DMS153 (cell line): ENCODE data around the gene TSPAN14.

ENCODE experiments used
- DNase-seq: peaks from one replicate; lab custom pipeline; 2025; lab: John Stamatoyannopoulos, UW

Gene TSPAN14

DNA sequence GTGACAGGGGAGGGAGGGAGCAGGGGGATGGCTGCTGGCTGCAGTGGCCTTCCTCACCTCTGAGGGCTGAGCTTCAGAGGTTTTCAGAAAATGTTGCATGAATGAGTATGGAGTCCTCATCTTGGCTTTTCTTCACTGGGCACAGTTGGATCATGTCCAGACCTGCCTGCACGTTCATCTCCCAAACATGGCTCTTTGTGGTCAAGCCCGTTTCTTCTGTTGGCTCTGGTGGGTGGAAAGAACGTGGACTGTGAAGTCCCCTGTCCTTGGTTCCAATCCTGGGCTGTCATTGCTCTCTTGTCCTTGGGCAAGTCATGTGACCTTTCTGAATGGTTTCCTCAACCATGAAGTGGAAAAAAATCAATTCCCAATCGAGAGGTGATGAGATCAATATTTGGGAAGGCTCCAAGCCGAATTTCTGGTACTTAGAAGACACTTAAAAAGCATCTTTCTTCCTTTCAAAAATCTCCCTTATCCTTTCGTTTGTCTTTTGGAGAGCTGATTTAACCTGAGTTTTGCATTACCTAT, 34.5 kb downstream of the TSPAN14 start:
- no peak for DNase-seq

DNA sequence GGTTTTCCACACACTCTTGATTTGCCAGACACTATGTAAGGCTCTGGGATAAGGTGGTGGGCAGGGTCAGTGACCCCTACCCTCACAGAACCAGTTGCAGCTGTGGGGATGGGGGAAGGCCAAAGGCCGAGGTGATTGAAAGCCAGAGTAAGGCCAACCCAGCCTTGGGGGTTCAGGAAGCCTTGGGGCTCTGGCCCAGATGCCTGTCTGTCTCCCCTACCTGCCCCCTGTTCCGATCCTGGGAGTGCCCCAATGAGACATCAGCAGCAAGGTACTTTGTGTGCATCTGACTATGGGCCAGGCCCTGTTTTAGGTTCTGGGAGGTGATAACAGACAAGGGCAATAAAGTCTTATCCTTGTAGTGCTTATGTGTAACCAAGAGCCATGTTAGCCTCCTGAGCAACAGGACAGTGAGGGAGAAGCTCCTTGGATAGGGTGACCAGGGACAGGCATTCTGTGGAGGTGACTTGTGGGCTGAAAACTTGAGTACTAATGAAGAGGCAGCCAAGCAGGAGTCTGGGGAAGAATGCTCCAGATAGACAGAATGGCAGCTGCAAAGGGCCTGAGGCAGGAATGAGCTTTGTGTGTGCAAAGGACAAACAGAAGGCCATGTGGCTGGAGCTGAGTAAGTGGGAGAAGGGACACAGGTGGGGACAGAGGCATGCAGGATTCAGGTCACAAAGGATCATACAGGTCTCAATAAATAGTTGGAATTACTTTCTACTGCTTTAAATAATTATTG, 35.4 kb downstream of the TSPAN14 start:
- DNase-seq, result no peak

DNA sequence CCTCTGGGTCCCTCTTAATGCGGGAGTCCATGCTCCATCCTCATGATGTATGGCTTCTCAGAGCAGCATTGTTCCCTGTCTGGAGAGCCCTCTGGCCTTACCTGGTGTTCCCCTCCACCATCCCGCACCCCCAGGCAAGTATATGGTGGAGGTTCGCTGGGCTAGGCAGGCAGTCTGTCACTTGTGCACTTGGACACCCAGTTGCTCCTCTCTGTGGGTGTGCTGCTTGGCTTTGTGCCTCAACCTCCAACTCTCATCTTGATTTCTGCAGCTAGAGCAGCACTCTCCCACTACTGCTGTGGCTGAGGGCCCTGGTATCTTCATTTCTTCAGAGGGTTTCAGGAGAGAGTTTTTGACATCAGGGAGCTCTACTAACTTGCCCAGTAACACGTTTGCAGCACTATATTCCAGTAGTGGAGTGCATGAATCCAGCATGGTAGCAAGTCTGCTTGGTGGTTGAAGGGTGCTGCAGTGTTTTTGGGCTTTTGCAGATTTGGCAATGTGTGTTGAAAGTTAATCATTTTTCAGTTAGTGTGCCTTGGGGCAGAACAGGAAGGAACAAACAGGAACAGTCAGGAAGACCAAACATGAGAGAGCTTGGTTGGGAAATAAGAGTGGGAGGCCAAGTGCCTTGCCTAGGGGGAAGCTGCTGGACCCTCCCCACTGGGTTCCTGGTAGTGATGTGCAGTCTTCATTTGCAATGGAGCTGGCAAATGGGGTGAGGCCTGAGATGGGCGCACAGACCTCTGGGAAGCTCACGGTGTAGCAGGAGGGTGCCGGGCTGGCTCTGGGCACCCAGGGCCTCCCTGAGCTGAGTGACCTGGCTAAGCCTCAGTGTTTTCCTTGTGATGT, 37.4 kb downstream of the TSPAN14 start:
- DNase-seq, result no peak

DNA sequence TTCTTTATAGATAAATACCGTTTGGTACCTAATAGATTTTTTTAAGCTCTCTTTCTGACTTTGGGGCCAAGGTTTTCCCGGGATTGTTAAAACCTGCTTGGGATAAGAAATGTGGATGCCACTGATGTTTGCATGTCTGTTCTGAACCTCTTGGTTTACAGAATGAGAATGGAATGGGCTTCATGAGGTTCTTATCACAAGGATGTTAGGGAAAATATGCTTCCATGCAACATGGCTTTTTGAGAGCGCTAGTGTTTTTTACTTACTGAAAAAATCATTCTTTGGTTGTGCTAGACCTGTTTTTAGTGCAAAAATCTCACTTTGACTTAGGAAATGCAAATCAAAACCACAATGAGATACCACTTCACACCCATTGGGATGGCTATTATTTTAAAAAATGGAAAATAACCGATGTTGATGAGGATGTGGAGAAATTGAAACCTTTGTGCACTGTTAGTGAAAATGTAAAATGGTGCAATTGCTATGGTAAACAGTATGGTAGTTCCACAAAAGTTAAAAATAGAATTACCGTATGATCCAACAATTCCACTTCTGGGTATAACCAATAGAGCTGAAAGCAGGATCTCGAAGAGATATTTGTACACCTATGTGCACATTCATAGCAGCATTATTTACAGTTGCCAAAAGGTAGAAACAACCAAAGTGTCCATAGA, 38.9 kb downstream of the TSPAN14 start:
- no peak for DNase-seq

DNA sequence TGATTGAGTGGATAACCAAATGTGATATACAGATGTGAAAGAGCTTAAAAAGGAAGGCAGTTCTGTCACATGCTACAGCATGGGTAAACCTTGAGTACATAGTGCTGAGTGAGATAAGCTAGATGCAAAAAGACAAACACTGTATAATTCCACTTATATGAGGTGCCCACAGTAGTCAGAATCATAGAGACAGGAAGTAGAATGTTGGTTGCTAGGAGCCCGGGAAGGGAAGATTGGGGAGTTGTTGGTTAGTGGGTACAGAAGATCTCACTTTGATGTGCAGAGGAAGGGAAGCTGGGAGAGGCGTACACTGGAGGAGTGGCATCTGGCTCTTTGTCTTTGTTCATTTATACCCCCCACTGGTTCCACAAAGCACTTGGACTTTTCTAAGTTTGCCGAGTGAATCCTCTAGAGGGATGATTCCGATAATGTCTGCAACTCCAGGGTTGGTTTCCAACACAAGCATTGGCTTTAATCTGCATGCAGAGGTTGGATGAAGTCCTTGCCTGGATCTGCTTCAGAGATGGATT, 39.5 kb downstream of the TSPAN14 start:
- DNase-seq, result no peak

DNA sequence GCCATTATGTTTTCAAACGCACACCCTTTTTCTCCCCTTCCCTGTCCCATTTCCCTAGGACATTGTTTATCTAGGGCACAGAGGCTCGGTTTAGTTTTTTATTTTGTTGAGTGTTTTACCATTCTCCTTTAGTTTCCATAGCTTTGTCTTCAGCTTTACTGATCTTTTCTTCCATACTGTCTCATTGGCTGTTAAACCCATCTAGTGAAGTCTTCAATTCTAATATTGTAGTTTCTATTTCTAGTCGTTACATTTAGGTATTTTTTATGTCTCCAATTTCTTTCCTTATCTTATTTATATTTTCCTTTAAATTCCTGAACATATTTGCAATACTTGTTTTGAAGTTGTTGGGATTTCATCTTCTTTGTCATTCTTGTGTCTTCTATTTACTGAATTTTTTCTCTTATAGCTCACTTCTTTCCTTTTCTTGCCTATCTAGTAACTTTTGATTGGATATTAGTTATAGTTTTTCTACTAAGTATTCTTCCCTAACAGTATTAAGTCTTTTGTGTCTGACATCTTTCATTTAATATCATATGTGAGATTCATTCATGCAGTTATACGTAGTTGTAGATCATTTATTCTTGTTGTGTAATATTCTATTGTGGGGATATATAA, 42.6 kb downstream of the TSPAN14 start:
- no peak for DNase-seq

DNA sequence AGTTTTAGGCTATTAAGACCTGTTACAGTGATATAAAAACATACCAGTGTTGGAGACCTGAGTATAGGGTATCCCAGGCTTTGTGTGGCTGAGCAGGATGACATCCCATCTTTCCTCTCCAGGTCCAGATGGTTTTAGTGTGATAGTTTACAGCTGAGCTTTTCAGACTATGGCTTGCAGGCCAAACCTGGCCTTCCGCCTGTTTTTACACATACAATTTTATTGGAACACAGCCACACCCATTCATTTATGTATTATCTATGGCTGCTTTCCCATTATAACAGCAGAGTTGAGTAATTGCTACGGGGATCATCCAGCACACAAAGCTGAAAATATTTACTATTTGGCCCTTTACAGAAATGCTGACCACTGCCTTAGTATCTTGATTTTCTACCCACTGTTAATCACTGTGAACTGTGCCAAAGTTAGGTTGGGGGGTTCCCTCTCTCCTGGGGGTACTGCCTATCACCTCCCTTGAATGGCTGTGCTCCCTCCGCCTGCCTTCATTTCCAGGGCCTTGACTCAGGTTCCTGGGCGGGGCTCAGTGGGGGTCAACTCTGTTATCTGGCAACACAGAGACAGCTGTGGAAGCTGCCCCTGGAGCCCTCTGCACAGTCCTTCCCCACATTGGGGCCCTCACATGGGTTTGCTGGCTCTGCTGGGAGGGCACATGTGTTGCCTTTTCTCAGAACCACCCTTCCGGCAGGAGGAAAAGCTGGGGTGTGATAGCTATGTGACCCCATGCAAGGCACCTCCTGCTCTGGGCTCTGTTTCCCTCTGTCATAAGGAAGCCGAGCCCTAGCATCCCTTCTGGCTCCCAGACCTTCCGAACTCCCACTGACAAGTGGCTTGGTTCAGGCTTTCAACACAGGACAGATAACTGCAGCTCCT, 43.3 kb downstream of the TSPAN14 start:
- no peak for DNase-seq

DNA sequence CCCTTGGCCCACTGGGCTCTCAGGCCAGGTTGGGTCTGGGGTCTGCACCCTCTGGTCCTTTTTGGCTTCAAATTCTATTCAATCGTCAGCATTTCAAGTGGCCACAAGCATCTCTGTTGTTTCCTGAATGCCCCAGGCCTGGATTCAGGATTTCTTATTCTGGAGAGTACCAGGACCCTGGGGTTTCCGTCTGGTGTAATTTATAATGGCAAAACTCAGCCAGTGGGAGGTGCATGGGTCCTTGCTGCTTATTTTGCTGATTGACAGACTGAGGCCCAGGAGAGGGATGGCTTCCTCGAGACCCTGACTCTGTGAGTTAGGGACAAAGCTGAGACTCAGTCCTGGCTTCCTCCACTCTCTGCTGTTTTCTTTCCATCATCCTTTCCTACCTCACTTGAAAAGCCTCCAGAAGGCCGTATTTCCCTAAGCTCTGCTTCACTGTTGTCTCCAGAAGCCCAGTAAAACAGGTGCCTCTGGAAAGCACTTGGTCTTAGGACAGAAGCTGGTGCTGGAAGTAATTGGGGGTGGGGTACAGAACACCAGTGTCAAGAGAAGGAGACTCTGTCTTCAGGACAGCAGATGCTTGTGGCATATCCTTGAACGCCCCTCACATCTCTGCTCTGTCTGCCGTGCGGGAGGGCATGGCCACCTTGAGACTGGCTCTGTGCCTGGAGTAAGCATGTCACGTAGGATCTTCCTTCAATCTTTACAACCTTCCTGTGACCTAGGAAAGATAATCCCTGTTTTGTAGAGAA, 44.1 kb downstream of the TSPAN14 start:
- DNase-seq, result no peak

DNA sequence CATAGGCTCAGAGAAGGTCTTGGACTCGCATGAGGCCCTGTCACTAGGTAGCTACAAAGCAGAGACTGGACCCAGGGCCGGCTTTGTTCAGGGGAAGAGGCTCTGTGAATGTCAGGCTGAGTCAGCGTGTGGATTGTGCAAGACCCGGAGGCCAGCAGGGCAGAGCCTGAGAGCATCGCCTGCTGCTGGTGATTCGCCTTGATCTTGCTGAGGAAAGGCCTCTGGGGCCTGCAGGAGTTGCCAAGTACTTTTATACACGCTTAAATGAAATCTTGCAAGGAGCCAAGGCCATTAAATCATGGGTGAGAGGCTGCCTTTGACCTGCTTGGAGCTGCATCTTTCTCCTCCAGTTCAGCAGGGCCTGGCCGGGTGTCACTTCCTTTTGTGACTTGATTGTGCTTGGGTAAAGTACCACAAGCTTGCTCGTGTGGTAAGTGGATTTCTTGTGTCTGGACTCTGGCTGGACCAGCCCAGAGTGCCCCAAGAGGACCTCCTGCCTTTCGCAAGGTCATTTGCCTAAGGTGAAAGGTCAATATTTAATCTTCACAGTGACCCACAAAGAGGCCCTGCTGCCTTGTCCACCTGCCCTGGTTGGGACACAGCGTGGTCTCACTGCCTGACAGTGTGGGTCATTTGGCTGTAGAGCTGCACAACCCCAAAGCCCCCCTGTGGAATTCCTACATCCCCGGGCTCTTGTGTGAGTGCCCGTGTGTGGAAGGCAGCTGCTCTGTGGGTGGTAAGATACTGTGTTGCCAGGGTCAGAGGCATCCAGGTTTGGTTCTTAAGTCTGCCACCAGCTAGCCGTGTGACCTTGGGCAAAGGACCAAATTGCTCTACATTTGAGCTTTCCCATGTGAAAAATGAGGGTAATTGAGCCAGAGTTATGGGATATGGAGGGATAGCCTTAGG, 45.0 kb downstream of the TSPAN14 start:
- no peak for DNase-seq

DNA sequence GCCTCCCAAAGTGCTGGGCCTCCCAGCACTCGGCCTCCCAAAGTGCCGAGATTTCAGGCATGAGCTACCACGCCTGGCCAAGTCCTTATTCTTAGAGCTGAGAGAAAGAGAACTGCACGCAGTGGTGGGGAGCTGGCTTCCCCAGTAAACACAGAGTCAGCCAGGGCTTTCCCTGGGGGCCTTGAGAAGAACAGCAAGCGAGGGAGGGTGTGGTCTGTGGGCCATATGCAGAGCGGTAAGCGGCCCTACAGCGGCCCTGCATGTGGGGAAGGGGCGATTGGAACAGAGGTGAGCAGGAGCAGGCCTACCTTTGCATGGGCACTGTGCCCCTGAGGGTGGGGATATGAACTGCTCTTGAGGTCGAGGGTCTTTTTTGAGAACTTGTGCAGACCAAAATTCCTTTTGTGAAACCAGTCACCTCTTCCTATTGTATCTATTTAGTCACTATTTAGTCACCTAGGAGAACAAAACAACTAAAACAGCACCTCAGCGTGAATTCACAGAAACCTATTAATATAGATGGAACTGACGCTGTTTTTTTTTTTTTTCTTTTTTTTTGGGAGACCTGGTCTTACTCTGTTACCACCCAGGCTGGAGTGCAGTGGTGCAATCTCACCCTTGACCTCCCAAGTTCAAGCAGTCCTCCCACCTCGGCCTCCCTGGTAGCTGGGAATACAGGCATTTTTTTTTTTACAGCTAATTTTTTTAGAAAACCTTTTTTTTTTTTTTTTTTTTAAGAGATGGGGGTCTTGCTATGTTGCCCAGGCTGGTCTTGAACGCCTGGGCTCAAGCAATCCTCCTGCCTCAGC, 46.7 kb downstream of the TSPAN14 start:
- no peak for DNase-seq

DNA sequence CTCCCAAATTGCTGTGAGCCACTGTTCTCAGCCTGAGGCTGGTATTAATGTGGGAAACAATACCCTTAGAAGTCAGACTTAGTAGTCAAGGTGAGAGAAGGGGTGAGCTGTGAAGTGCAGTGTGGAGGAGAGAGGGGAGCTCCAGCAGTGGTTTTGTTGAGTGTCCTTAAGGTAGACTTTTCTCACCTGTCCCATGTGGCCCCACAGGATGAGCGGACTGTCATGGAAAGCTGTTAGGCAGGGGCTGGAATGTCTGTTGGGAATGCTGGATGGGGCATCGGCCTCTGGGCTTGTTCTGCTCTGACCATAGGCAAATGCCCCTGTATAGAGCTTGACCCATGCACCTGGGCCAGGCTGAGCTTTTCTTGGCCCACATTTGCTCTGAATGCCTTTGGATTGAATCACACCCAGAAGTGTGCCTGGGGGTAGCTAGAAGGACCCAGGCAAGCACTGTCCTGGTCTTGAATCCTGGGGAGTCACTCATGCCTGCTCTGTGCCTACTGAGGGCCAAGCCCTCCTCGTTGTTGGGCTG, 47.3 kb downstream of the TSPAN14 start:
- no peak for DNase-seq

DNA sequence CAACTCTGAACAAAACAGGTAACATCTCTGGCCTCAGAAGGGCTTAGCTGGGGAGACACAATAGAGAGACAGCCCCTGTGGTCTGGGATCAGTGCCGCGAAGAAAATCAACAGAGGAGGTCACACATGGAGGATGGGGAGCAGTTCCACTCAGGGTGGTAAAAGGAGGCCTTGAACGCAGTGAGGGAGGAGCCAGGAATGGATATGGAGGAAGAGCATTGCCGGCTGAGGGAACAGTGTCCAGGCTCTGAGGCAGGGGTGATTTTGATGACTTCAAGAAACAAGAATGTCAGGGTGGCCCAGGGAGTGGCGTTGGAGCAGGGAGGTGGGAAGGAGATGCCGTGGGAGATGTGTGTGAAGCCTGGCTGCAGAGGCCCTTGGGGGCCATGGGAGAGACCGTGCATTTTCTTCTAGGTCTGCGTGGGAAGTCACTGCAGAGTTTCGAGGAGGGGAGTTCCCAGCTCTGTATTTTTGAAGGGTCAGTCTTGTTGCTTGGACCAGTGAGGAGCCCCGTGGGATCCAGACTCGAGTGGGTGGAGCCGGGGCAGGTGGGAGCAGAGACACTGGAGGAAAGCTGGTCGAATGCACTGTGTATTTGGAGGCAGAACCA, 47.9 kb downstream of the TSPAN14 start:
- DNase-seq, result no peak

DNA sequence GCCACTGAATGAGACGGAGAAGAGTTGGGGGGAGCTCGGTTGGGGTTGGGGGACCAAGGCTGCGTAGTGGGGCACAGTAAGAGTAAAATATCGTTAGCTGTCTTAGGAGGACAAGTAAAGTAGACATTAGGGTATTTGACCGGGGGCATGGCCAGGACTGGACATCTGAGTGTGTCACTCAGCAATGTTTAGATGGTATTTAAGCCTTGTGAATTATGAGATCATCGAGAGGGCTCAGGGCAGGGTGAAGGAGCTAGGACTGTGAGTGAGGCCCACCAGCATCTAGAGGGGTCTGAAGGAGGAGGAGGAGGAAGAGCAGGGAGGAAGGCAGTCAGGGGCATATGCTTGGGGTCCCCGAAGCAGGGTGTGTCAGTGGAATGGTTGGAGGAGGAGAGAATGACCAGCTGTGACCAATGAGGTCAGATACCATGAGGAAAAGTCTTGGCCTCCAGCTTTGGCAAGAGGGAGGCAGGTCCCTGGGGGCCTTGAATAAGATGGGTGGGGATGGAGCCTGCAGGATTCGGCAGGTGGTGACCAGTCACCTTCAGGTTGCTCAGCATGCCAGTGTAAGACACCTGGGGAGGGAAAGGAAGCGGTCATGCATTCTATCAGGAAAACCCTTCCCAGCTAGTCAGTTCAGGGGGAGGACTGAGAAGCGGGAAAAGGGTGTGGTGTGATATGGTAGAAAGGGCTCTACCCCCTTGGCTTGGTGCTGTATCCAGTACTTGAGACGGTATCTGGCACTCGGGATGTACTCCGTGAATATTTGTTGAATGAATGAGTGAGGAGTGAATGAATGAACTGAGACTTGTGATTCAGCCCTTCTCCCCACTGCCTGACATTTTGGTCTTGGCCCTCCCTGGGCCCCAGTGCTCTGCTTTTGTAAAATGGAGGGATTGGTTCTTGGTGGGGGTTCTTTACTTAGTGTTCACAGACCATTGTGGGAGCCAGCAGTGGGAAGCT, 48.8 kb downstream of the TSPAN14 start:
- no peak for DNase-seq

DNA sequence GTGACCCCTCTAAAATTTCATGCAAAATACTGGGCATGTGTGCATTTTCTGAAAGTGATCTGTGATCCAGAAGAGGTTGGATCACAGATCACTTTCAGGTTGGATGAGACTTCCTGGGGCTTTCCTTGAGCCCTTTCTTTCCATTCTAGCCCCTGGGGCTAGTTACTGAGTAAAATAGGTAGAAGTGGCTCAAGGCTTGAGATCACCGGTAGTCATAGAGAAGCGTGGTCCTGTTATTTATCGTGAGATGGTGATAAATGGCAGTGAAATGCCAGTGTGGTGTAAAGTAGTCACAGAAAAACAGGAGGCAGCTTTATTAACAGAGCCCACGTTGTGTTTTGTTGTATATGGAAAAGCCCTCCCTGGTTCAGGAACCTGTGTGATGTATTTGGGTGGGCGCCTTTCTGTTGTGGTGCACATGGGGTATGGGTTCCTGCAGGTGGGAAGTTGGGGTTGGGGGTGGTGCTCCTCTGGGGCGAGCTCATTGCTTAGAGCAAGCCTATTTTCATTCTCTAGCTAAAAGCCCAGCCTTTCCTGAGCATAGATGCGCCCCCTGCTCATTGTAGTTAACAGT, 49.6 kb downstream of the TSPAN14 start:
- no peak for DNase-seq

DNA sequence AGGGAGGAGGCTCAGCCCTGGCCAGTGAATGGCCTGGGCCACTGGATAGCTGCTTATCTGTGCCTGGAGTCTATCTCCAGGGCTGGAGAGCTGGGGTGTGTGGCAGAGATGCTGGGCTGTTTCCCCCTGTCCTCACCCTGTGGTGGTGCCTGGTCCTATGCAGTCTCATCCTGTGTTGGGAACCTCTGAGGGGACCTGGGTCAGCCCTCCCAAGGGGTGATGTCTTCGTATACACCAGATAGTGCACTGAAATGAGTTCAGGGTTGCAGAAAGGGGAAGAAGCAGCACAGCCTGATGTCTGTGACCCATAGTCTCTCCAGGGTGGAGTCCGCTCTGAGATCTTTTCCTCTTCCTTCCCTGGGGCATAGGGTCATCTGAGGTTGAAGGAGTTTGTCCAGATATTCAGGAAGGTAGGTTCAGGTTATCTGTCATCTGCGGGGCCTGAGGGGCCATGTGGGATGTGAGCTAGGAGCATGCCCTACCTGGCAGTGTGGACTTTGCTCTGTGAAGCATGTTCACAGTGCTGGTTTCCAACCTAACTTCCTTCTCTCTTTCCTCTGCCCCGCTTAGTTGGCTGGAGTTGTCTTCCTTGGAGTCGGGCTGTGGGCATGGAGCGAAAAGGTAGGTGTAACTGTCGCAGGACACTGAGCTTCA, 50.2 kb downstream of the TSPAN14 start:
- no peak for DNase-seq
